NOMO-1 (cell line): ENCODE data around the gene FAM136A.
A peak's percentile ranks its signal among the peaks of the same experiment; 100 is the strongest.
"Not testable (repeated sequence)": the region's sequence is repeated elsewhere in the genome, so short reads cannot be mapped to it uniquely, and the experiment has no call there.

Source experiments
- DNase-seq, 2 experiments: peaks; one replicate each; lab custom pipeline; 2025; ENCODE audit not compliant: unreplicated experiment in 2 of 2; lab: John Stamatoyannopoulos, UW

Gene FAM136A

DNA sequence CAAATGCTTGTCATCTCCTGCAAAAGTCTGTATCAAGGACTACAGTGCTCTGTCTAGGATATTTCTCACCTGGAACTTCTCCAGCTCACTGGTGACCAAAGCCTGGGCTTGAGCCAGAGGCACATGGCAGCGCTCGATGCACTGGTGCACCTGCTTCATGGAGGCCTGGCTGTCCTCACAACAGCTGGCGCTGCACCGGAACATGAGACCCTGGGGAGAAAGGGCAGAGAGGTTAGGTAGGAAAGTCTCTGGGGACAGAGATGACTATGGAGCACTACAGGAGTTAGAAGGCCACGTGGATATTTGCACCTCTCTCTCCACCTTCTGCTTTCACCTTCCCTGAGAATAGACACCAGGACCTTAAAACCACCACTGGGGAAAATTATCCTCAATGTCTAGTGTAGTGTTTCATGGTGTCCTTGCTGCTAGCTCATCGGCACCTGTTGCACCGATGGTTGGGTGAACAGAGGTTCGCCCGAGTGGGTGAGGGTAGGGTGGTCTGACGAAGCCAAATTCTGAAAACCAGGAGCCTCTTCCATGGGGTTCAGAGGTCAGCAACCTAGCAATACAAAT lies 1.0 kb downstream of the FAM136A start:
- no peak for DNase-seq

DNA sequence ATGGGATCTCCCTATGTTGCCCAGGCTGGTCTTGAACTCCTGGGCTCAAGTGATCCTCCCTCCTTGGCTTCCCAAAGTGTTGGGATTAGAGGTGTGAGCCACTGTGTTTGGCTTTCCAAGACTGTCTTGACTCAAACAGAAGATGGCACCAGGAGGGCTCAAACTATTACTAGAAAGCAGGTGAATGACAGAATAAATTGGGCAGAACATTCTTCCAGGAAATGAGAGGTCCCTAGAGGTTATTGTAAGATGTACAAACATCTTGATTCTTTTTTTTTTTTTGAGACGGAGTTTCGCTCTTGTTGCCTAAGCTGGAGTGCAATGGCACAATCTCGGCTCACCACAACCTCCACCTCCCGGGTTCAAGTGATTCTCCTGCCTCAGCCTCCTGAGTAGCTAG lies 4.0 kb downstream of the FAM136A start:
- not testable (repeated sequence) for DNase-seq

DNA sequence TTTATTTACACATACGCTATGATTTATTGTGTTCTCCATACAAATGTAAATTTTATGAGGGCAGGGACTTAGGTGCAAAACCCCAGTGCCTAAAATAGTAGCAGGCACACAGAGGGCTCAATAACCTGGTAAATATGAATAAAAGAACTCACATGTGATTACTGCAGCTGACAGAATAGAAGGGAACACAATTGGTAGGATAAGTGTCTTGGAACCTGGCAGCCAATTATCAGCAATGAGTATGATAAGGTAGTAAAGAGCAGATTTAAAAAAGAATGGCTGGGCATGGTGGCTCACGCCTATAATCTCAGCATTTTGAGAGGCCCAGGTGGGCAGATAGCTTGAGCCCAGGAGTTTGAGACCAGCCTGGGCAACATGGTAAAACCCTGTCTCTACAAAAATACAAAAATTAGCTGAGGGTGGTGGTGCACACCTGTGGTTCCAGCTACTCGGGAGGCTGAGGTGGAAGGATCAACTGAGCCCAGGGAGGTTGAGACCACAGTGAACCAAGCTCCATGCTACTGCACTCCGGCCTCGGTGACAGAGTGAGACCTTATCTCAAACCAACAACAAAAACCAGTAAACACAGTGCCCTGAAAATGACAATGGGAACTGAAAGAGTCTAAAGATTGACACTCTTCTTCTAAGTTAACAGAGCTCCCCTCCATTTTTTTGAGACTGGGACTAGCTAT lies 18.2 kb downstream of the FAM136A start:
- no peak for DNase-seq

DNA sequence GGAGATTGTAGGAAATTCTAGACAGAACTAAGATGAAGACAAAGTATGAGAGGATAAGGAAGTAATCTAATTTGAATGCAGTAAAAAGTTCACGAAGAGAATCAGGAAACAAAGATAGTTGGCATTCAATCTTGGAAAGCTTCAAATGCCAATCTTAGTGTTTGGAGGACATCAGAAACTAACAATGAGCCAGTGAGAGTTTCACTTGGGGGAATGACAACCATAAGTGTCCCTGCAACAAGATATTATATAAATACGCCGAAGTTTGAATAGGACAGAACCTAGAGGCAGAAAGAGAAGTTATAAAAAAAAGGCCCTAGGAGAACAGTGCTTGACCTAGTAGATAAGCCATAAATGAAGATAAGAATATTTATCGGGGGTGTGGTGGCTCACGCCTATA lies 19.4 kb downstream of the FAM136A start:
- DNase-seq = no peak

DNA sequence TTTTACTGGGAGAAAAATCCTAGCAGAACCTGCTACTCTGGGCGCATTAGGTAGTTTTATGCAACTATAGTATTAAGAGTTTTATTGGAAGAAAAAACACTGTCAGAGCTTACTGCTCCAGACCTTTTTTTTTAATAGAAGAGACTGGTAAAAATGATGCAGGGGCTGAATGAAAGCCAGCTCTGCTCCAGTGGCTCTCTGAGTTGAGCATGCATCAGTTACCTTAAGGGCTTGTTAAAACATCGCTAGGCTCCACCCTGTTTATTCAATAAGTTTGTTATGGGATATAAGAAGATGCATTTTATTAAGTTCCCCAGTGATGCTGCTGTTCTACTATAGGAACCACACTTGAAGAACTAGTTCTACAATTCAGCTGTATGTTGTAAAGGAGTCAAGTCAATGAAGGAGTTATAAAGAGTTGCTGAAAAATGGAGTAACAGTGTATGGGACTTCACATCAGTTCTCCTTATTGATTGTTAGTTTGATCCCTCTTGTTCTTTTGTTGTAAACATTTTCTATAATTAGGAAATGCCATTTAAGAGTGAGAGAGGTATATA lies 21.5 kb downstream of the FAM136A start:
- no peak for DNase-seq

DNA sequence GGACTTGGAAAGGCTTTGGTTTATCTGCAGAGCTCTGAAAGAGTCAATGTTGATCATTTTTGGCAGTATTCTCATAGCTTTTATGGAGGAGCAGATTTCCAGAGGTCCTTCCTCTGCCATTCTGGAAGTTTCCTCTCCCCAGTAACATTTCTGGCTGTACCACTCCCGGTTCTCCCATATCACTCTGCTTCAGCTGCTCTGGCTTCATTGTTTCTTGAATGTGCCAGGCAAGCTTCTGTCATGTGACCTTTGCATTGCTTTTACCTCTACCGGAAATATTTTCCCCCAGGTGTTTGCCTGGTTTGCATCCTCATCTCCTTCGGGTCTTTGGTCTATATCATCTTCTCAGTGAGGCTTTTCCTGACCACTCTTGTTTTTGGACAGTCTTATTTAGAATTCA lies 31.5 kb downstream of the FAM136A start:
- DNase-seq = no peak

DNA sequence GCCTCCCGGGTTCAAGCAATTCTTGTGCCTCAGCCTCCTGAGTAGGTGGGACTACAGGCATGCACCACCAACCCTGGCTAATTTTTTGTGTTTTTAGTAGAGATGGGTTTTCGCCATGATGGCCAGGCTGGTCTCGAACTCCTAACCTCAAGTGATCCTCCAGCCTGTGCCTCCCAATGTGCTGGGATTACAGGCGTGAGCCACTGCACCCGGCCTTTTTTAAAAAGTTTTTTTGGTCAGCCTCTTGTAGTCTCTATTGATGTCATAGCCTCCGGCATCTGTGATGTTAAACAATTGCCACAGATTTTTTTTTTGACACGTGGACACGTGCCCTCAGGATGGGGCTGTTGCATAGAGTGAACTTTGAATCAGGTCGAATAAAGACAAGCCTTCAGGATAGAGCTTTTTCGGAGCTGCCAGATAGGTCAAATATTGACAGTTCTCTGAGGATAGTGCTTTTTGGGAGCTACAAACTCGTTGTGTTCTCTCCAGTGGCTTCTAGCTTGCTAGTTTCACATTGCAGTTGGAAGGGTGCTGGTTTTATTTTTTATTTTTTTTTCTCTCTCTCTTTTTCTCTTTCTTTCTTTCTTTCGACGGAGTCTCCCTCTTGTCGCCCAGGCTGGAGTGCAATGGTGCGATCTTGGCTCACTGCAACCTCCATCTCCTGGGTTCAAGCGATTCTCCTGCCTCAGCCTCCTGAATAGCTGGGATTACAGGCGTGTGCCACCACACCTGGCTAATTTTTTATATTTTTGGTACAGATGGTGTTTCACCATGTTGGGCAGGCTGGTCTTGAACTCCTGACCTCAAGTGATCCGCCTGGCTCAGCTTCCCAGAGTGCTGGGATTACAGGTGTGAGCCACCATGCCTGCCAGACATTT lies 32.2 kb downstream of the FAM136A start:
- DNase-seq = not testable (repeated sequence)

DNA sequence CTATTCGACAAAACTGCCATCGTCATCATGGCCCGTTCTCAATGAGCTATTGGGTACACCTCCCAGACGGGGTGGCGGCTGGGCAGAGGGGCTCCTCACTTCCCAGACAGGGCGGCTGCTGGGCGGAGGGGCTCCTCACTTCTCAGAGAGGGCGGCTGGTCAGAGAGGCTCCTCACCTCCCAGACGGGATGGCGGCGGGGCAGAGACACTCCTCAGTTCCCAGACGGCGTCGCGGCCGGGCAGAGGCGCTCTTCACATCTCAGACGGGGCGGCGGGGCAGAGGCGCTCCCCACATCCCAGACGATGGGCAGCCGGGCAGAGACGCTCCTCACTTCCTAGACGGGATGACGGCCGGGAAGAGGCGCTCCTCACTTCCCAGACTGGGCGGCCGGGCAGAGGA lies 34.9 kb downstream of the FAM136A start:
- DNase-seq = not testable (repeated sequence)

DNA sequence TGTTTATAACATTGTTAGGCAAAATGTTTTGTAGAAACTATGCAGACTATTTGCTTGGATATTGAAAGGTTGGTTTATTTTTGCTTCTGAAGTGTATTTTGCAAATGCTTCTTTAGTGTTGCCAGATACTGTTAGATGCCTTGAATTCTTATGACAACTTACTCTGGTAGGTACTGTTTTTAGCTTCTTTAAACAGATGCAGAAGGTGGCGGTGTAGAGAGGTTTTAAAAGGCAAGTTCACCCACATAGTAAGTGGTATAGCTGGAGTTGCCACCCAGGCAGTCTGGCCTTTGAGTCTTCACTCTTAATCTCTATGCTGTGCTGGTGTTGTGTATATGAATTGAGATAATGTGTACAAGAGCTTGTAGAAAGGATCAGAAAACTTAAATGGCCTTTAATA lies 40.4 kb downstream of the FAM136A start:
- no peak for DNase-seq

DNA sequence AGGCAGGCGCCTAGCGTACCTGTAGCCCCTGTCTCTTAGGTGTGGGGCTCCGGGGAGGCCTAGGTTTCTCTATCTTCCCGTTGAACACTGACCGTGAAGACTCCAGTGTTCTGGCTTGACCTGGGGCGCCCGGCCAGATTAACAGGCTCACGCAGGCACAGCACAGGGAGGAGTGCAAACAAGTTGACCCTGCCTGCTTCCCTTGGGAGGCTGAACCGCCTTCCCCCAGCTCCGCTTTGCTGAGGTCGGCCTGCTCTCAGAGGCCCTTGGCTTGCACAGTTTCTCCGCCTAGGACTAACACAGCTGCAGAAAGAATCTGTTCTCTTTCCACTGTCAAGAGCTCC lies 43.4 kb downstream of the FAM136A start:
- no peak for DNase-seq

DNA sequence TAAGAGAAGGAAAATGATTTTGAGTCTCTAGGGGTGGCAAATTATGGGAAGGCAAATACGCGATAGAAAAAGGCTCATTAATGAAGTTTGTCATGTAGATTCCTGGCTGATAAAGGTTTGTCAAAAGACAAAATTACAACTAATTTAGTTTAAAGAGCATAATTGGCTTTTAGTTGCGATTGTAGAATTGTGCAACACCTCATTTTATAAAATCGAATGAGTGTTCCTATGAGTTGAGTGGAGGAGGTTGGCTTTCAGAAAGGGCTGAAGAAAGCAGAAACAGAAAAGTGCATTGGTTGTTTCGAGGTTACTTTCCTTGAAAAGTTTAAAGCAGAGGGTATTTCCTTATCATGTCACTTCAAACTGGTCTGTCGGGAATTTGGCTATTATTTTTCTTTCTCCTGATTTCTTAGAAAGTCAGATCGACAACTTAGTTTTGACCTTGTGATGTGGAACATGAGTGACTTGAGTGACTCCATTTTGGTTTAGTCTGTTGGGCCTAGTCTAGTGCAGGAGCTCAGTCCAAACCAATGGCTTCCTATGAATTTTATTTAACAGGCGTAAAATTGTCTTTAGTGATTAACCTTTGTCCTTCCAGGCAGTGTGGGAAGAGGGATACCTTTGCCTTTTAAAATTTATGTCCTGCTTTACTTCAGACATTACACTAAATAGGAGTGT lies 46.1 kb downstream of the FAM136A start:
- peak in 1 of 2 experiments; percentile 10 for DNase-seq

DNA sequence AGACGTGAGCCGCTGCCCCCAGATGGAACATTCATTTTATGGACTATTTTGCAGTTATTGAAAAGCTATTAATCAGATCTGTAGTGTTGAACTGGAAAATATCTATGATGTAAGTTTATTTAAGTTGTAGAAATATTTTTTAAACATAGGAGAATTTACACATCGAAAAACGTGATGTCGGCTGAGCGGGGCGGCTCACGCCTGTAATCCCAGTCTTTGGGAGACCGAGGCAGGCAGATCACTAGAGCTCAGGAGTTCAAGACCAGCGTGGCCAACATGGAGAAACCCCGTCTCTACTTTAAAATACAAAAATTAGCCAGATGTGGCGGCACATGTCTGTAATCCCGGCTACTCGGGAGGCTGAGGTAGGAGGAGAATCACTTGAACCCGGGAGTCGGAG lies 51.4 kb downstream of the FAM136A start:
- no peak for DNase-seq

DNA sequence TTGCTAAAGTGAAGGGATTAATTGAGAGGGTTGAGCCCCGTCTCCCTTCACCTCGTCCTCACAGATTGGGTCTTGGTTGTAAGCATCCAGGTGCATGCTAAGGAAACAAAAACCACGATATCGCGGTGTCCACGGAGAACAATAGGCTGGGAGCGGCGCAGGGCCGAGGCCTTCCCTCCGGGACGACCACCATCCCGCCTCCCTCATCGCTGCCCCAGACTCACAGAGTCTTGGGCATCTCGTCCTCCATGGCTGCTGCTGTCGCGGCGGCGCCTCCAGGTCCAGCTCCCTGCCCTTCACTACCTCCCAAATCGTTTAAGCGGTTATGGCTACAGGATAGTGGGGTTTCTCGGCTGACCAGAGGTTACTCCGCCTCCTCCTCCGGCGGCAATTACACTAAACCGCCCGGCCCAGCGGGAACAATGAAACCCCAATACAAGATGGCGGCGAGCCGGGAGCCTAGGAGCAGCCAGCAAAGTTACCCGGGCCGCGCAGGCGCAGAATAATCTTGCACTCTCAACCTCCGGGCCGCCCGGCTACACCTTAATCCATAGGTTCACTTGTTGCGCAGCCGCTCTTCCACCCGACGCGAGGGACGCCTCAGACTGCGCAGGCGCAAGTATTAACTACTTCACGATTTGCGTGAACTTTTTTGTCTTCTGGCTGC lies 53.6 kb downstream of the FAM136A start, which contains the start of gene TIA1:
Gene TIA1, minus strand, starts transcription at position 448 of the 667 bp plus-strand sequence. Its CDS starts 198 bp downstream, at position 250.
- peak; percentile 98 for DNase-seq

DNA sequence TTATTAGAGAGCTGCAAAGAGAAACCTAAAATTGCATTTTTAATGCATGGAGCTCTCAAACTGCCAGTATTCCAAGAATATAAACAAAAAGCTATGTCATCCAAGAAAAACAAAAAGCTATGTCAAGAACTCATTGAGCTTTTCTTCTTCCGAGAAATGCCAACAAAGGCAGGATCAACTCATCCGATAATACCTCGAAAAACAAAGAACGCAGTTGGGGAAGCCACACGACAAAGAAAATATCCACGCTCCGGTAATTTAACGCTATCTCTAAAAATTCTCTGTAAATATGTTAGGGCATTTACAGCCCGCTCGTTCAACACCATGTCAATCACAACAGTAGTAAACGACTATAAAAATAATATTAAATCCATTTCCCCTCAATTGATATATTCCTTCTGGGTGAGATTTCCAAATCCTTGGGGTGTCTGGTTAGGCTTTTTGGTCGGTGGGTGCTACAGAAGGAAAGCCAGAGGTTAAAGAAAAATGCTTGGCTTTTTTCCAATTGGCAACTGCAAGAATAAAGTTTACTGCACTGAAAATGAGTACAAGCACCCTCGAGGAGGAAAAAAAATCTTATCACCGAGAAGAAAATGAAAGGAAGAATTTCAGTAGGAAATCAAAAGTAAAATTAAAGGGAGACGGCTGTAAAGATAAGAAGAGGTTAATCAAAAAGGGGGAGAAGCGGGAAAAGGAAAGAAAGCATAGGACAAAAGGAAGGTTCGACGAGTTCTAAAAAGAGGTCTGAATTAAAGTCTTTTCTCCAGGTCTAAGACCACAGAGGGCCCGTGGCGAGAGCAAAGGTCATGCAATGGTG lies 54.3 kb downstream of the FAM136A start:
- peak in 1 of 2 experiments; percentile 51 for DNase-seq
